K562 (cell line): ENCODE measurements around the gene KMT2C.

Experiments
- EZH2 ChIP-seq: IDR thresholded peaks from 2 replicates; pipeline ENCODE4 v1.6.1; 2012; ENCODE audit warnings: low read depth, mild to moderate bottlenecking, inconsistent platforms, low read length, borderline replicate concordance
- KDM2B ChIP-seq: fragments of 250-450 bp; sonication (Bioruptor Pico); IDR thresholded peaks from 2 replicates; pipeline ENCODE4 v1.8.0; 2021; ENCODE audit warnings: mild to moderate bottlenecking, moderate library complexity
- POLR2A ChIP-seq: fragments of 450-650 bp; conservative IDR thresholded peaks from 2 replicates; pipeline ENCODE4 v1.6.1; 2016
- REST ChIP-seq, 2 experiments: fragments of 450-650 bp; formaldehyde crosslinking in 1 of 2; IDR thresholded peaks; 2 replicates each; pipeline versions ENCODE4 v1.4.0 to v1.6.1; 2014 to 2020; ENCODE audit warnings: mild to moderate bottlenecking in 2 of 2, borderline replicate concordance in 1 of 2, low read depth in 1 of 2
- SIN3A ChIP-seq, 2 experiments: fragments of 150-350 bp in 1 of 2; IDR thresholded peaks; 2 replicates each; pipeline ENCODE4 v1.6.1; 2011 to 2016; ENCODE audit warnings: borderline replicate concordance in 2 of 2, low read depth in 2 of 2, low read length in 2 of 2, mild to moderate bottlenecking in 2 of 2, moderate library complexity in 2 of 2; ENCODE audit not compliant: control insufficient read depth in 1 of 2
- SMAD1 ChIP-seq: fragments of 150-350 bp; IDR thresholded peaks from 2 replicates; pipeline ENCODE4 v1.6.1; 2014; ENCODE audit warnings: low read length, low read depth; ENCODE audit not compliant: partially characterized antibody
- SRF ChIP-seq, 2 experiments: fragments of 250-450, 450-650 bp in 1 of 2; sonication (Bioruptor Pico) in 1 of 2; sonication (generic) in 1 of 2; formaldehyde crosslinking; IDR thresholded peaks; 2 replicates each; pipeline versions ENCODE4 v1.5.0 to v1.5.1; 2020 to 2022; ENCODE audit warnings: mild to moderate bottlenecking in 1 of 2, missing genetic modification reagents in 1 of 2
- USF1 ChIP-seq: sonication (generic); formaldehyde crosslinking; IDR thresholded peaks from 2 replicates; pipeline ENCODE4 v1.9.0; 2022; ENCODE audit warnings: mild to moderate bottlenecking, missing genetic modification reagents
- ZBTB33 ChIP-seq: sonication (generic); formaldehyde crosslinking; IDR thresholded peaks from 2 replicates; pipeline ENCODE4 v1.8.1; 2023; ENCODE audit warnings: mild to moderate bottlenecking, missing genetic modification reagents
- ZFX ChIP-seq: sonication (generic); formaldehyde crosslinking; IDR thresholded peaks from 2 replicates; pipeline ENCODE4 v1.8.0; 2022; ENCODE audit warnings: mild to moderate bottlenecking, missing genetic modification reagents, moderate library complexity
- ZNF695 ChIP-seq: fragments of 450-650 bp; formaldehyde crosslinking; IDR thresholded peaks from 2 replicates; pipeline ENCODE4 v1.4.0; 2020; ENCODE audit warnings: mild to moderate bottlenecking, moderate library complexity
- ZNF780A ChIP-seq: fragments of 250-450 bp; sonication (Bioruptor Pico); IDR thresholded peaks from 2 replicates; pipeline ENCODE4 v1.5.0; 2021; ENCODE audit warnings: mild to moderate bottlenecking
- TF ChIP-seq, protein P1 (sequence below), 3 experiments: IDR thresholded peaks in 2 of 3; conservative IDR thresholded peaks in 1 of 3; 2 replicates each; pipeline ENCODE4 v1.5.1; 2011 to 2012; ENCODE audit warnings: low read length in 3 of 3, mild to moderate bottlenecking in 3 of 3, control low read depth in 2 of 3, improper control_type of control experiment in 1 of 3, inconsistent platforms in 1 of 3, low read depth in 1 of 3, mixed read lengths in 1 of 3, moderate library complexity in 1 of 3; ENCODE audit not compliant: insufficient read depth in 2 of 3
- TF ChIP-seq, protein P2 (sequence below): IDR thresholded peaks from 2 replicates; pipeline ENCODE4 v1.6.1; 2012; ENCODE audit warnings: low read depth, low read length, improper control_type of control experiment, borderline replicate concordance

GRCh38 chr7:152145853-152146466 lies 289.8 kb downstream of the KMT2C start:
- TF ChIP-seq SMAD1 (no peak), ZFX (CRISPR knock-in tag) (no peak), ZNF695 (CRISPR knock-in tag) (no peak), ZBTB33 (no peak), USF1 (CRISPR knock-in tag) (no peak), ZNF780A (CRISPR knock-in tag) (no peak), SIN3A (IDR thresholded peaks at IDR 0.05; ENCODE audit: borderline replicate concordance in 2 of 2, control insufficient read depth in 1 of 2, low read depth in 2 of 2, low read length in 2 of 2) (no peak), REST (IDR thresholded peaks at IDR 0.05; ENCODE audit: borderline replicate concordance) (peak; percentile 17; the same call in 1 of the 2 replicates), REST (CRISPR knock-in tag; IDR thresholded peaks at IDR 0.05; ENCODE audit: low read depth) (no peak), EZH2 (no peak), POLR2A (no peak), SRF (CRISPR knock-in tag; IDR thresholded peaks at IDR 0.05) (no peak), KDM2B (CRISPR knock-in tag) (no peak)
- TF ChIP-seq, protein P1, sequence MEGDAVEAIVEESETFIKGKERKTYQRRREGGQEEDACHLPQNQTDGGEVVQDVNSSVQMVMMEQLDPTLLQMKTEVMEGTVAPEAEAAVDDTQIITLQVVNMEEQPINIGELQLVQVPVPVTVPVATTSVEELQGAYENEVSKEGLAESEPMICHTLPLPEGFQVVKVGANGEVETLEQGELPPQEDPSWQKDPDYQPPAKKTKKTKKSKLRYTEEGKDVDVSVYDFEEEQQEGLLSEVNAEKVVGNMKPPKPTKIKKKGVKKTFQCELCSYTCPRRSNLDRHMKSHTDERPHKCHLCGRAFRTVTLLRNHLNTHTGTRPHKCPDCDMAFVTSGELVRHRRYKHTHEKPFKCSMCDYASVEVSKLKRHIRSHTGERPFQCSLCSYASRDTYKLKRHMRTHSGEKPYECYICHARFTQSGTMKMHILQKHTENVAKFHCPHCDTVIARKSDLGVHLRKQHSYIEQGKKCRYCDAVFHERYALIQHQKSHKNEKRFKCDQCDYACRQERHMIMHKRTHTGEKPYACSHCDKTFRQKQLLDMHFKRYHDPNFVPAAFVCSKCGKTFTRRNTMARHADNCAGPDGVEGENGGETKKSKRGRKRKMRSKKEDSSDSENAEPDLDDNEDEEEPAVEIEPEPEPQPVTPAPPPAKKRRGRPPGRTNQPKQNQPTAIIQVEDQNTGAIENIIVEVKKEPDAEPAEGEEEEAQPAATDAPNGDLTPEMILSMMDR (IDR thresholded peaks at IDR 0.05 in 2 of 3, conservative IDR thresholded peaks at IDR 0.05 in 1 of 3; ENCODE audit: insufficient read depth in 2 of 3, low read depth in 1 of 3, low read length in 3 of 3), result peak; percentile 52 to 59 (median 57)
- TF ChIP-seq, protein P2, sequence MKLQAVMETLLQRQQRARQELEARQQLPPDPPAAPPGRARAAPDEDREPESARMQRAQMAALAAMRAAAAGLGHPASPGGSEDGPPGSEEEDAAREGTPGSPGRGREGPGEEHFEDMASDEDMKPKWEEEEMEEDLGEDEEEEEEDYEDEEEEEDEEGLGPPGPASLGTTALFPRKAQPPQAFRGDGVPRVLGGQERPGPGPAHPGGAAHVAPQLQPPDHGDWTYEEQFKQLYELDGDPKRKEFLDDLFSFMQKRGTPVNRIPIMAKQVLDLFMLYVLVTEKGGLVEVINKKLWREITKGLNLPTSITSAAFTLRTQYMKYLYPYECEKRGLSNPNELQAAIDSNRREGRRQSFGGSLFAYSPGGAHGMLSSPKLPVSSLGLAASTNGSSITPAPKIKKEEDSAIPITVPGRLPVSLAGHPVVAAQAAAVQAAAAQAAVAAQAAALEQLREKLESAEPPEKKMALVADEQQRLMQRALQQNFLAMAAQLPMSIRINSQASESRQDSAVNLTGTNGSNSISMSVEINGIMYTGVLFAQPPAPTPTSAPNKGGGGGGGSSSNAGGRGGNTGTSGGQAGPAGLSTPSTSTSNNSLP, result no peak
